HepG2 (cell line): ENCODE measurements around the gene EIF4G2. TPM values are rescaled to one million over a fixed set of nuclear protein-coding genes. Genes with fewer than 3 reads are reported as not detected.

Experiments used
- CBX2 ChIP-seq, 2 experiments: fragments of 200-600 bp in 1 of 2; sonication (generic); formaldehyde crosslinking in 1 of 2; IDR thresholded peaks; 2 replicates each; pipeline versions ENCODE4 v1.7.0 to v1.8.1; 2018 to 2022; ENCODE audit warnings: low read depth in 2 of 2, low read length in 1 of 2, mild to moderate bottlenecking in 1 of 2, missing genetic modification reagents in 1 of 2
- FOXP1 ChIP-seq, 2 experiments: fragments of 450-650 bp in 1 of 2; IDR thresholded peaks; 2 replicates each; pipeline ENCODE4 v1.6.1; 2017 to 2018; ENCODE audit warnings: antibody characterized with exemption in 1 of 2
- HDAC2 ChIP-seq: sonication (generic); formaldehyde crosslinking; IDR thresholded peaks from 2 replicates; pipeline ENCODE4 v1.4.0; 2020; ENCODE audit warnings: missing genetic modification reagents
- KAT2B ChIP-seq: fragments of 150-350 bp; IDR thresholded peaks from 2 replicates; pipeline ENCODE4 v1.6.1; 2014; ENCODE audit warnings: low read depth, low read length, borderline replicate concordance
- MTA1 ChIP-seq: sonication (generic); formaldehyde crosslinking; IDR thresholded peaks from 2 replicates; pipeline ENCODE4 v1.4.0; 2020; ENCODE audit warnings: missing genetic modification reagents, mild to moderate bottlenecking, borderline replicate concordance
- MZF1 ChIP-seq: sonication (generic); formaldehyde crosslinking; IDR thresholded peaks from 2 replicates; pipeline ENCODE4 v1.8.1; 2023; ENCODE audit warnings: mild to moderate bottlenecking, missing genetic modification reagents, borderline replicate concordance
- NR2F6 ChIP-seq, 2 experiments: IDR thresholded peaks; 2 replicates each; pipeline ENCODE4 v1.6.1; 2016; ENCODE audit warnings: antibody characterized with exemption in 1 of 2, mild to moderate bottlenecking in 1 of 2
- PITX1 ChIP-seq: sonication (generic); formaldehyde crosslinking; IDR thresholded peaks from 2 replicates; pipeline ENCODE4 v1.5.1; 2020; ENCODE audit warnings: mild to moderate bottlenecking, missing genetic modification reagents
- RCOR2 ChIP-seq: IDR thresholded peaks from 2 replicates; pipeline ENCODE4 v1.6.1; 2016; ENCODE audit warnings: missing biosample characterization, missing genetic modification reagents
- SIN3B ChIP-seq: fragments of 150-350 bp; IDR thresholded peaks from 2 replicates; pipeline ENCODE4 v1.6.1; 2014; ENCODE audit warnings: low read length
- TBX3 ChIP-seq: fragments of 450-650 bp; IDR thresholded peaks from 2 replicates; pipeline ENCODE4 v1.6.1; 2017; ENCODE audit warnings: antibody characterized with exemption, mild to moderate bottlenecking, inconsistent platforms, borderline replicate concordance
- ZNF143 ChIP-seq: sonication (generic); formaldehyde crosslinking; IDR thresholded peaks from 2 replicates; pipeline ENCODE4 v1.4.0; 2020; ENCODE audit warnings: missing genetic modification reagents
- ZNF24 ChIP-seq: fragments of 450-650 bp; IDR thresholded peaks from 2 replicates; pipeline ENCODE4 v1.6.1; 2017; ENCODE audit warnings: antibody characterized with exemption, mild to moderate bottlenecking
- ZNF3 ChIP-seq: IDR thresholded peaks from 2 replicates; pipeline ENCODE4 v1.7.0; 2017; ENCODE audit warnings: inconsistent platforms
- ZNF317 ChIP-seq: sonication (generic); formaldehyde crosslinking; IDR thresholded peaks from 2 replicates; pipeline ENCODE4 v1.5.0; 2020; ENCODE audit warnings: mild to moderate bottlenecking, missing genetic modification reagents
- ZNF382 ChIP-seq: sonication (generic); formaldehyde crosslinking; IDR thresholded peaks from 2 replicates; pipeline ENCODE4 v1.5.0; 2020; ENCODE audit warnings: missing genetic modification reagents, mild to moderate bottlenecking, borderline replicate concordance
- ZNF644 ChIP-seq: IDR thresholded peaks from 2 replicates; pipeline ENCODE4 v1.6.1; 2016; ENCODE audit warnings: low read depth
- ZNF652 ChIP-seq: IDR thresholded peaks from 2 replicates; pipeline ENCODE4 v1.6.1; 2016; ENCODE audit warnings: low read depth, borderline replicate concordance
- ZNF660 ChIP-seq: sonication (generic); formaldehyde crosslinking; IDR thresholded peaks from 2 replicates; pipeline ENCODE4 v1.5.1; 2020; ENCODE audit warnings: mild to moderate bottlenecking, low read depth, missing genetic modification reagents, borderline replicate concordance
- polyA plus RNA-seq, 8 experiments: library from polyadenylated mRNA; depleted of rRNA in 3 of 8; stranded (reverse) in 7 of 8; unstranded in 1 of 8; fragments of >200 nt; fragmentation: Illumina TruSeq in 4 of 8; extraction: Trizol in 4 of 8; gene quantifications; 2 replicates each; pipeline versions ENCODE4 v1.2.1 to v1.2.3, GENCODE V29; 2011 to 2016; ENCODE audit warnings: low read depth in 4 of 8, missing spikeins in 1 of 8, mixed read lengths in 1 of 8; ENCODE audit not compliant: insufficient read depth in 1 of 8
- total RNA-seq, 5 experiments: library from RNA; depleted of rRNA; stranded (reverse); fragments of >200 nt; fragmentation: Illumina TruSeq; extraction: Trizol; gene quantifications; 2 replicates each; pipeline ENCODE4 v1.2.3, GENCODE V29; 2016; ENCODE audit warnings: low read depth in 1 of 5
- TF ChIP-seq, protein P1 (sequence below): sonication (generic); formaldehyde crosslinking; IDR thresholded peaks from 2 replicates; pipeline ENCODE4 v1.4.0; 2020; ENCODE audit warnings: missing genetic modification reagents
- TF ChIP-seq, protein P2 (sequence below): sonication (generic); formaldehyde crosslinking; conservative IDR thresholded peaks from 2 replicates; pipeline ENCODE4 v1.8.0; 2022; ENCODE audit warnings: mild to moderate bottlenecking, moderate library complexity, missing genetic modification reagents
- TF ChIP-seq, protein P3 (sequence below): sonication (generic); formaldehyde crosslinking; IDR thresholded peaks from 2 replicates; pipeline ENCODE4 v1.4.0; 2020; ENCODE audit warnings: mild to moderate bottlenecking, missing genetic modification reagents, borderline replicate concordance

The EIF4G2 gene
- total and polyA plus RNA-seq, 2 of the 13 experiments (the other 11 are each of a cell fraction or from before 2014, with no cell fraction given): 362 to 546 TPM

DNA sequence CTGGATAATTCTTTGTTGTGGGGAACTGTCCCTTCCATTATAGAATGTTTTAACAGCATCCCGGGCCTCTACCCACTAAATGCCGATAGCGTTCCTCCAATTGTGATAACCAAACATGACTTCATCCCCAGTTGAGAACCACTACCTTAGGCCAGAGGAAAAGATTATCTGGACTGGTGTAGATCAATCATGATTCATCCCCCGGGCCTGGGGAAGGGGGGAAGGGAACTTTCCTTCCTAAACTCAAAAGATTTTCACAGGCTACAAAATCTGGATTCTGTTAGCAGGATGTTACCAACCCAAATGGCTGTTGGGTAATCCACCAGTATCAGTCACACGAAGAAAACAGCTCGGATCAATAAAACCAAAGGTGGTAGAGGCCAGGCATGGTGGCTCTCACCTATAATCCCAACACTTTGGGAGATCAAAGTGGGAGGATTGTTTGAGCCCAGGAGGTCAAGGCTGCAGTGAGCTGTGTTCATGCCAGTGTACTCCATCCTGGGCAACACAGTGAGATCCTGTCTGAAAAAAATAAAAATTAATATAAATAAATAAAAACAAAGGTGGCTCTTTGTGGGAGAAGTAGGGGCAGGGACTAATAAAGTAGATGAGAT lies 47.5 kb downstream of the EIF4G2 start (continued):
- TF ChIP-seq ZNF3 (CRISPR knock-in tag): 0 out of 2 replicates have a peak, but pooled peaks have one; percentile 42
- TF ChIP-seq HDAC2: peak; percentile 36; the same call in 1 of the 2 replicates
- TF ChIP-seq ZNF660 (CRISPR knock-in tag): no peak
- no peak for TF ChIP-seq ZNF143 (CRISPR knock-in tag)
- TF ChIP-seq FOXP1 (IDR thresholded peaks at IDR 0.05): no peak
- peak; percentile 24; the same call in 1 of the 2 replicates for TF ChIP-seq FOXP1 (CRISPR knock-in tag; IDR thresholded peaks at IDR 0.05)
- peak; percentile 95 for TF ChIP-seq PITX1 (CRISPR knock-in tag)
- TF ChIP-seq, protein P1, sequence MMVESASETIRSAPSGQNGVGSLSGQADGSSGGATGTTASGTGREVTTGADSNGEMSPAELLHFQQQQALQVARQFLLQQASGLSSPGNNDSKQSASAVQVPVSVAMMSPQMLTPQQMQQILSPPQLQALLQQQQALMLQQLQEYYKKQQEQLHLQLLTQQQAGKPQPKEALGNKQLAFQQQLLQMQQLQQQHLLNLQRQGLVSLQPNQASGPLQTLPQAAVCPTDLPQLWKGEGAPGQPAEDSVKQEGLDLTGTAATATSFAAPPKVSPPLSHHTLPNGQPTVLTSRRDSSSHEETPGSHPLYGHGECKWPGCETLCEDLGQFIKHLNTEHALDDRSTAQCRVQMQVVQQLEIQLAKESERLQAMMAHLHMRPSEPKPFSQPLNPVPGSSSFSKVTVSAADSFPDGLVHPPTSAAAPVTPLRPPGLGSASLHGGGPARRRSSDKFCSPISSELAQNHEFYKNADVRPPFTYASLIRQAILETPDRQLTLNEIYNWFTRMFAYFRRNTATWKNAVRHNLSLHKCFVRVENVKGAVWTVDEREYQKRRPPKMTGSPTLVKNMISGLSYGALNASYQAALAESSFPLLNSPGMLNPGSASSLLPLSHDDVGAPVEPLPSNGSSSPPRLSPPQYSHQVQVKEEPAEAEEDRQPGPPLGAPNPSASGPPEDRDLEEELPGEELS (CRISPR knock-in tag): 0 out of 2 replicates have a peak, but pooled peaks have one; percentile 19
- TF ChIP-seq CBX2 (IDR thresholded peaks at IDR 0.05; ENCODE audit: low read depth, low read length): no peak
- no peak for TF ChIP-seq CBX2 (CRISPR knock-in tag; IDR thresholded peaks at IDR 0.05; ENCODE audit: low read depth)
- TF ChIP-seq MTA1 (CRISPR knock-in tag): no peak
- TF ChIP-seq KAT2B: 0 out of 2 replicates have a peak, but pooled peaks have one; percentile 5
- TF ChIP-seq ZNF644 (CRISPR knock-in tag): peak; percentile 75
- TF ChIP-seq ZNF24: no peak
- peak; percentile 72 for TF ChIP-seq TBX3
- TF ChIP-seq, protein P2, sequence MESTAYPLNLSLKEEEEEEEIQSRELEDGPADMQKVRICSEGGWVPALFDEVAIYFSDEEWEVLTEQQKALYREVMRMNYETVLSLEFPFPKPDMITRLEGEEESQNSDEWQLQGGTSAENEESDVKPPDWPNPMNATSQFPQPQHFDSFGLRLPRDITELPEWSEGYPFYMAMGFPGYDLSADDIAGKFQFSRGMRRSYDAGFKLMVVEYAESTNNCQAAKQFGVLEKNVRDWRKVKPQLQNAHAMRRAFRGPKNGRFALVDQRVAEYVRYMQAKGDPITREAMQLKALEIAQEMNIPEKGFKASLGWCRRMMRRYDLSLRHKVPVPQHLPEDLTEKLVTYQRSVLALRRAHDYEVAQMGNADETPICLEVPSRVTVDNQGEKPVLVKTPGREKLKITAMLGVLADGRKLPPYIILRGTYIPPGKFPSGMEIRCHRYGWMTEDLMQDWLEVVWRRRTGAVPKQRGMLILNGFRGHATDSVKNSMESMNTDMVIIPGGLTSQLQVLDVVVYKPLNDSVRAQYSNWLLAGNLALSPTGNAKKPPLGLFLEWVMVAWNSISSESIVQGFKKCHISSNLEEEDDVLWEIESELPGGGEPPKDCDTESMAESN (CRISPR knock-in tag): no peak
- no peak for TF ChIP-seq ZNF652 (CRISPR knock-in tag)
- peak; percentile 78 for TF ChIP-seq NR2F6 (IDR thresholded peaks at IDR 0.05)
- TF ChIP-seq NR2F6 (CRISPR knock-in tag; IDR thresholded peaks at IDR 0.05): peak; percentile 89
- no peak for TF ChIP-seq MZF1
- no peak for TF ChIP-seq ZNF317 (CRISPR knock-in tag)
- no peak for TF ChIP-seq ZNF382
- TF ChIP-seq, protein P3, sequence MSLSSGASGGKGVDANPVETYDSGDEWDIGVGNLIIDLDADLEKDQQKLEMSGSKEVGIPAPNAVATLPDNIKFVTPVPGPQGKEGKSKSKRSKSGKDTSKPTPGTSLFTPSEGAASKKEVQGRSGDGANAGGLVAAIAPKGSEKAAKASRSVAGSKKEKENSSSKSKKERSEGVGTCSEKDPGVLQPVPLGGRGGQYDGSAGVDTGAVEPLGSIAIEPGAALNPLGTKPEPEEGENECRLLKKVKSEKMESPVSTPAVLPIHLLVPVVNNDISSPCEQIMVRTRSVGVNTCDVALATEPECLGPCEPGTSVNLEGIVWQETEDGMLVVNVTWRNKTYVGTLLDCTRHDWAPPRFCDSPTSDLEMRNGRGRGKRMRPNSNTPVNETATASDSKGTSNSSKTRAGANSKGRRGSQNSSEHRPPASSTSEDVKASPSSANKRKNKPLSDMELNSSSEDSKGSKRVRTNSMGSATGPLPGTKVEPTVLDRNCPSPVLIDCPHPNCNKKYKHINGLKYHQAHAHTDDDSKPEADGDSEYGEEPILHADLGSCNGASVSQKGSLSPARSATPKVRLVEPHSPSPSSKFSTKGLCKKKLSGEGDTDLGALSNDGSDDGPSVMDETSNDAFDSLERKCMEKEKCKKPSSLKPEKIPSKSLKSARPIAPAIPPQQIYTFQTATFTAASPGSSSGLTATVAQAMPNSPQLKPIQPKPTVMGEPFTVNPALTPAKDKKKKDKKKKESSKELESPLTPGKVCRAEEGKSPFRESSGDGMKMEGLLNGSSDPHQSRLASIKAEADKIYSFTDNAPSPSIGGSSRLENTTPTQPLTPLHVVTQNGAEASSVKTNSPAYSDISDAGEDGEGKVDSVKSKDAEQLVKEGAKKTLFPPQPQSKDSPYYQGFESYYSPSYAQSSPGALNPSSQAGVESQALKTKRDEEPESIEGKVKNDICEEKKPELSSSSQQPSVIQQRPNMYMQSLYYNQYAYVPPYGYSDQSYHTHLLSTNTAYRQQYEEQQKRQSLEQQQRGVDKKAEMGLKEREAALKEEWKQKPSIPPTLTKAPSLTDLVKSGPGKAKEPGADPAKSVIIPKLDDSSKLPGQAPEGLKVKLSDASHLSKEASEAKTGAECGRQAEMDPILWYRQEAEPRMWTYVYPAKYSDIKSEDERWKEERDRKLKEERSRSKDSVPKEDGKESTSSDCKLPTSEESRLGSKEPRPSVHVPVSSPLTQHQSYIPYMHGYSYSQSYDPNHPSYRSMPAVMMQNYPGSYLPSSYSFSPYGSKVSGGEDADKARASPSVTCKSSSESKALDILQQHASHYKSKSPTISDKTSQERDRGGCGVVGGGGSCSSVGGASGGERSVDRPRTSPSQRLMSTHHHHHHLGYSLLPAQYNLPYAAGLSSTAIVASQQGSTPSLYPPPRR: 0 out of 2 replicates have a peak, but pooled peaks have one; percentile 38
- 0 out of 2 replicates have a peak, but pooled peaks have one; percentile 22 for TF ChIP-seq RCOR2 (CRISPR knock-in tag)
- TF ChIP-seq SIN3B: no peak
